GM11168 (cell line): Measurements from ENCODE around the gene ACAP2.

Source experiments
- in situ Hi-C: fragments of 300-500 bp; cut with MboI; formaldehyde crosslinking; loops from one replicate; pipeline ENCODE4 v1.12.0; 2022; ENCODE audit warnings: low sequenced_read_pairs; ENCODE audit not compliant: unreplicated experiment

ACAP2 gene

DNA sequence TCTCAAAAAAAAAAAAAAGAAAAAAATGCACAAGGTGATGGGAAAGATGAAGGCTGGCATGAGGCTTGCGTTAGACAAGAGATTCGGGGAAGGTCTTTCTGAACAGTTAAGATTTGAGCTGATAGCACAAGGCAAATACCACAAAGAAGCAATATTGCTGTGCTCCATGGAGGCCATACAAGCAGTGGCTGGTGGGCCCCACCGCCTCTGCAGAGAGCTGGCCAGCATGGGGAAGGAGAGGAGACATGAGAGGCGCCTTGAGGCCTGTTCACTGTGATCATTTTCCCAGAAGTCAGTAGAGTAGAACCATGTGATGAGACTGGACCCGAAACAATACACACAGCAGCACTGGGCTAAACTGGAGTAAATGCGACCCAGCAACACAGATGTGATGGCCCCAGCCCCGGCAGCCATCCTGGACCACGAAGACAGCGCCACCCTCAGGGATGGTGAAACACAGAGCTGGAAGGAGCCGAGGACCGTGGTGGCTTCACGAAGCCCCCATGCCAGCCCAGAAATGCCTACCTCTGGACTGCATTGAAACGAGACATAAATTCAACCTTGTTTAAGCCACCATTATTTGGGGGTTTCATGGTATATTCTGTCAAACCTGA, 177.3 kb downstream of the ACAP2 start:
- in situ Hi-C loops: no loop called here

DNA sequence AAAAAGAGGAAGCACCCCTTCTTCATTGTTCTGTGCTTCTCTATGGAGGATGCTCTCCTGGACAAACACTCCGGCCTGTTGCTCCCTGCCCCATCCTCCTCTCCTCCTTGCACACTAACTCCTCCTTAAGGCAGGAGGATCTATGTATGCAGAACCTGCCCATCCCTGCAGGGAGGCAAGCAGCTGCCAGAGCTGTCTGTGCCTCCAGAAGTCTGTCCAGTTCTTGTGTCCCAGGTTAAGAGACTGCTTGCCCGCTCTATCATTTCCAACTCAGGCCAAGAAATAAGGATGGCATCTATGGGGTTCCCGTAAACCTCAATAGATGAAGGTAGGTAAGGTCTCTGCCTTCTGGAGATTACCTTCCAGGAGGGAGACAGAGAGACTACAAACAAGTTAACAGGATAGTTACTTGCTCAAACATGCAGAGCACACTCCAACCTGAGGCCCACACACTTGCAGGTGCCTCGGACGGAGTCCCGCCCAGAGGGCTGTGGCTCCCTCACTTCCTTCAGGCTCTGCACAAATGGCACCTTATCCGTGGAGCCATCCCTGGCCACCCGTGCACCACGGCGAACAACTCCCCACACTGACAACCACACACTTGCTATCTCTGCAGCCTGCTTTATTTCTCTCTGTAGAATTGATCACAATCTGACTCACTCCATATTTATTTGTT, 178.8 kb downstream of the ACAP2 start:
- in situ Hi-C loops: no loop called here

- in situ Hi-C loops: no loop called here
These were observed 179.5 kb downstream of the ACAP2 start for GRCh38 chr3:195263193-195263924.

DNA sequence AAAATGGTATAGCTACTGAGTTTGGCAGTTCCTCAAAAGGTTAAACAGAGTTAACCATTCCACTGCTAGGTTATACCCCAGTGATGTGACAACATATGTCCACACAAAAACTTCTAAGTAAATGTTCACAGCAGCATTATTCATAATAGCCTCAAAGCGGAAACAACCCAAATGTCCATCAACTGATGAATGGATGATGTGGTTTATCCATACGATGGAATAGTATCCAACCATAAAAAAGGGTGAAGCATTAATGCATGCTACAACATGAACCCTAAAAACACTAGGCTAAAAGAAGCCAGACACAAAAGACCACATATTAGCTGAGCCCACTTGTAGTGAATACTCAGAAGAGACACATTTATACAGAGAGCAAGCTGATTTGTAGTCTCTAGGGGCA, 180.9 kb downstream of the ACAP2 start:
- in situ Hi-C loops: no loop called here

- in situ Hi-C loops: no loop called here
These were observed 182.4 kb downstream of the ACAP2 start for GRCh38 chr3:195260280-195260905.

DNA sequence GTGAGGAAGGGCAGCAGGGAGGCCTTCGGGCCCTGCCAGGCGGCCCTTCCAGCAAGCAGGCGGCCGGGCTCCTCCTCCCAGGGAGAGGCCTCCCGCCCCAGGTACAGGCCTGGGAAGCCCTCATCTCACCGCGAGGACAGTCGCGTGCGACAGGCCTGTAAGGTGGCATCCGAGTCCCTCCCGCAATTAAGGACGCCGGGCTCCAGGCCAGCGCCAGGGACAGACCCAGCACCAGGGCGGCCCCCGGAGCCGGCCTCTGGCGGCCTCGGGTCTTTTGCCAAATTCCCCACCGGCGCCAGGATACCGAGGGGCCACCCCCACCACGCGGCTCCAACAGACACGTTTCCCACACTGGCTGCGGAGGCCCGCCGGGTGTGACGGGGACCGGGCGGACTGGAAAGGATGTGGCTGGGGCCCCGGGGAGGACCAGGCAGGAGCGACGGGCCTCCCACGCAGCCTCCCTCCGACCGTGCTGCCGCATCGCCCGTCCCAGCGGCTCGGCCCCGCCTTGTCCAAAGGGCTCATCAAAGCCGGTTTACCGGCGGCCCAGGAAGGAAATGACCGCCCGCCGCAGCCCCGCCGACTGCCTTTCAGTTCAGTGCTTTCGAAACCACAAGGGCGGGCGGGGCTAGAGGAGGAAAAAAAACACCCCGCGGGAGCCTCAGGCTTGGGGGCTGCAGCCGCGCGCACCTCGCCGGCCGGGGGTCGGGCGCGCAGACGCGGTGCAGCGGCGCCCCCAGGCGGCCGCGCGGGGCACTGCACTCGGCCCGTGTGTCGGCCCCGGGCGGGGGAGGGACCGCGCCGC, 183.1 kb downstream of the ACAP2 start:
- in situ Hi-C loops: loop anchor here (10.0 kb wide), 2 partner anchors 255 to 585 kb away; partner anchors contain the start of gene LSG1

- in situ Hi-C loops: loop anchor here (10.0 kb wide), 2 partner anchors 254 to 584 kb away; partner anchors contain the start of gene LSG1
These were observed 183.7 kb downstream of the ACAP2 start for GRCh38 chr3:195259154-195259474.

- in situ Hi-C loops: loop anchor here (10.0 kb wide), 2 partner anchors 254 to 584 kb away; partner anchors contain the start of gene LSG1
These were observed 184.2 kb downstream of the ACAP2 start for GRCh38 chr3:195258449-195259153.

- in situ Hi-C loops: loop anchor here (10.0 kb wide), 2 partner anchors 253 to 583 kb away; partner anchors contain the start of gene LSG1
These were observed 185.1 kb downstream of the ACAP2 start for GRCh38 chr3:195257454-195258448.

- in situ Hi-C loops: loop anchor here (10.0 kb wide), 2 partner anchors 252 to 582 kb away; partner anchors contain the start of gene LSG1
These were observed 186.0 kb downstream of the ACAP2 start for GRCh38 chr3:195256639-195257453.

GRCh38 chr3:195255571-195256501, 187.0 kb downstream of the ACAP2 start:
- in situ Hi-C loops: loop anchor here (10.0 kb wide), 2 partner anchors 251 to 581 kb away; partner anchors contain the start of gene LSG1

DNA sequence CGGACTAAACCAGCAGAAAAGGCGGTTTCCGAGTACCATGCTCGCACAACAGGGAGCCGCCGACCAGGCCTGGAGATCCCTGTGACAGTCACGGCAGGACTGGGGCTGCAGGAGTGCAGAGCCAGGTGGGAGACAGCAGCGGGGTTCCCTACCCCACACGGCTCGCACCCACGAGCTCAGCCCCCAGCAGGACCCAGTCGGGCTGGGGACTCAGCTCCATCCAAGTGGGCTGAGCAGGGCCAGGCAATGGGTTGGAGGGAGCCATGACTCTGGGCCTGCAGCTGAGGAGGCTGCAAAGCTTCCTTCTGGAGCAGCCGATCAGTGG, 187.7 kb downstream of the ACAP2 start:
- in situ Hi-C loops: loop anchor here (10.0 kb wide), 2 partner anchors 250 to 580 kb away; partner anchors contain the start of gene LSG1

DNA sequence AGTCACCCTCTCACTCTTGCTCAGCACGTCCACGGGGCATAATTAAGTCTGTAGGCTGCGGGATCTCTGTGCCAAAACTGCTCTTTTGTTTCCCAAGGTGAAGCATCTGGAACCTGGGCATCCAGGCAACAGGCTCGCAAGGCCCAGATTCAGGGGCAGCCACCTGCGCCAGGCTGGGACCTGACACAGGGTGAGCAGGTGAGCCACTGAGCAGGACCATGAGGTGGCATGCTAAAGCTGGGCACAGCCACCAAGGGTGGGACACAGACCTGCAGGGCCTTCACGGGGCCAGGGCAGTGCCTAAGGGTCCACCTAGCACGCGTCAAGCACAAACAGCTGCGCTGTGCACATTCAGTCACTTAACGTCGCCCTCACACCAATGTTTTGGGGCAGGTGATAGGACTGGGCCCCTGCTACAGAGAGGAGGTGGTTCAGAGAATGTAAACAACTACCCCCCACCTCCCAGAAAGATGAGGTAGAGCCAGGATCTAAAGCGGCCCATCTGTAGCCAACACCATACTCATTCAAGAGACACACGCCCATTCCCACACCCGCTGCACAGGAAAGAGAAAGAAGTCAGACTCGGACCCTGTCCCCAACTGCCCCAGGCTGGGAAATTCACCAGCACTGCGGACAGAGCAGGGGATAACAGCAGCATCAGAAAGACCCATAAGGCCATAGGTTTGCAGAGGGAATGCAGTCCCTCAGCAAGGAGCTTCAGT, 188.2 kb downstream of the ACAP2 start:
- in situ Hi-C loops: loop anchor here (5.0 to 10.0 kb wide), 3 partner anchors 97 to 580 kb away; partner anchors contain the start of gene LSG1

- in situ Hi-C loops: loop anchor here (5.0 to 10.0 kb wide), 3 partner anchors 97 to 579 kb away; partner anchors contain the start of gene LSG1
These were observed 188.8 kb downstream of the ACAP2 start for GRCh38 chr3:195253923-195254432.
